NCI-H1417 treated with DMSO at 0.1 percent for 48 hours (cell line): ENCODE results near the gene CSNK1A1.
"Not testable (repeated sequence)": the region's sequence is repeated elsewhere in the genome, so short reads cannot be mapped to it uniquely, and the experiment has no call there.

Experiments used
- DNase-seq: peaks from one replicate; lab custom pipeline; 2025; lab: John Stamatoyannopoulos, UW

CSNK1A1 gene

GRCh38 chr5:149529463-149529862 lies 21.8 kb downstream of the CSNK1A1 start:
- DNase-seq: no peak

GRCh38 chr5:149528281-149529060 lies 22.8 kb downstream of the CSNK1A1 start:
- DNase-seq: no peak

- DNase-seq: no peak
Observed at GRCh38 chr5:149526845-149527590, 24.2 kb downstream of the CSNK1A1 start.

GRCh38 chr5:149521739-149522685 lies 29.2 kb downstream of the CSNK1A1 start:
- DNase-seq: no peak

GRCh38 chr5:149519601-149520000 lies 31.6 kb downstream of the CSNK1A1 start:
- no peak for DNase-seq

- no peak for DNase-seq
Observed at GRCh38 chr5:149518620-149519019, 32.6 kb downstream of the CSNK1A1 start.

- DNase-seq: no peak
Observed at GRCh38 chr5:149517461-149518122, 33.6 kb downstream of the CSNK1A1 start.

GRCh38 chr5:149514512-149514911 lies 36.7 kb downstream of the CSNK1A1 start:
- no peak for DNase-seq

GRCh38 chr5:149513372-149513947 lies 37.8 kb downstream of the CSNK1A1 start:
- not testable (repeated sequence) for DNase-seq

- no peak for DNase-seq
Observed at GRCh38 chr5:149510136-149510535, 41.1 kb downstream of the CSNK1A1 start.

- DNase-seq: no peak
Observed at GRCh38 chr5:149504677-149505076, 46.6 kb downstream of the CSNK1A1 start.

- DNase-seq: no peak
Observed at GRCh38 chr5:149503006-149503405, 48.2 kb downstream of the CSNK1A1 start.

GRCh38 chr5:149500922-149501582 lies 50.2 kb downstream of the CSNK1A1 start:
- DNase-seq: no peak

GRCh38 chr5:149498724-149499336 lies 52.4 kb downstream of the CSNK1A1 start:
- no peak for DNase-seq

- no peak for DNase-seq
Observed at GRCh38 chr5:149497357-149497756, 53.9 kb downstream of the CSNK1A1 start.

- no peak for DNase-seq
Observed at GRCh38 chr5:149496917-149497316, 54.3 kb downstream of the CSNK1A1 start.

GRCh38 chr5:149496166-149496565 lies 55.1 kb downstream of the CSNK1A1 start:
- no peak for DNase-seq

GRCh38 chr5:149495673-149496072 lies 55.6 kb downstream of the CSNK1A1 start:
- DNase-seq: no peak

GRCh38 chr5:149493316-149493715 lies 57.9 kb downstream of the CSNK1A1 start:
- DNase-seq: no peak

- DNase-seq: no peak
Observed at GRCh38 chr5:149492781-149493180, 58.5 kb downstream of the CSNK1A1 start.
